ENCODE measurements around the gene SLC35A3. TPM values are rescaled to one million over a fixed set of nuclear protein-coding genes. Genes with fewer than 3 reads are reported as not detected.

The SLC35A3 gene
- total RNA-seq, 3 donors from 2014 or later (not counting 1 experiment from before 2014, with no cell fraction given), result 40.2 to 49.8 (median 43.1) TPM

DNA sequence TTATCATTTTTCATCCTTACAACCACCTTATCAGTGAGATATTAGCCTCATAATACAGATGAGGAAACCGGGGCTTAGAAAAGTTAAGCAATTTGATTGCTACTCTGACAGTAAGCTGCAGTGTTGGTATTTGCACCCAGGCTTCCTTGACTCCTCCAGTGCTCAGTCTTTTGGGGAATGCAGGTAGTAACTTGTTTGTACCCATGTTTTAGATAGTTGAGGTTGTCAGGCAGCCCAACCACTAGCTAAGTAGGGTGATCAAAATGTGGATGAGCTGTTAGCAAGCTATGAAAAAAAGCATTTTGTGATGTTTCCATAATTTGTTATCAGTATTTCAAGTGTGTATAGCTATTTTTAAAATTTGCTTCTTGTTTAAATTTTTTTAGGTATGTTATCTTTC is 82.1 kb downstream of the SLC35A3 start:
- Mint-ChIP-seq H3K9me3 (no peaks in the 10 kb centered on the region), H3K4me3 (no peak overlapping the region), H3K27ac (peak overlapping the region in 1 of 2 donors; percentile 53), H3K36me3 (no peaks in the 10 kb centered on the region), H3K27me3 (ENCODE audit: low read depth in 2 of 2) (no peaks in the 10 kb centered on the region), H3K4me1 (peaks cover 38 to 52% of the 10 kb centered on the region in 2 donors)
- peaks cover 15% of the 10 kb centered on the region for H3K4me1 ChIP-seq (ENCODE audit: control insufficient read depth, insufficient read depth, low read length)
- WGBS (ENCODE audit: insufficient coverage), result 100% methylated on average over 1 of the region's 1 CpG
- intact Hi-C loops (cut with micrococcal nuclease), result no loop called here
- no peaks in the 10 kb centered on the region for H3K9me3 ChIP-seq (ENCODE audit: control insufficient read depth, insufficient read depth, low read length)
- no peaks in the 10 kb centered on the region for H3K27me3 ChIP-seq (ENCODE audit: control insufficient read depth, insufficient read depth, low read length)
- DNase-seq, result no peak
- peaks cover 11% of the 10 kb centered on the region for H3K36me3 ChIP-seq (ENCODE audit: control insufficient read depth, insufficient read depth, low read length)
- ATAC-seq, result no peak
- H3K27ac ChIP-seq (ENCODE audit: low read length), result no peak overlapping the region
- no peak overlapping the region for H3K4me3 ChIP-seq (ENCODE audit: low read length)
- TF ChIP-seq, protein P1, sequence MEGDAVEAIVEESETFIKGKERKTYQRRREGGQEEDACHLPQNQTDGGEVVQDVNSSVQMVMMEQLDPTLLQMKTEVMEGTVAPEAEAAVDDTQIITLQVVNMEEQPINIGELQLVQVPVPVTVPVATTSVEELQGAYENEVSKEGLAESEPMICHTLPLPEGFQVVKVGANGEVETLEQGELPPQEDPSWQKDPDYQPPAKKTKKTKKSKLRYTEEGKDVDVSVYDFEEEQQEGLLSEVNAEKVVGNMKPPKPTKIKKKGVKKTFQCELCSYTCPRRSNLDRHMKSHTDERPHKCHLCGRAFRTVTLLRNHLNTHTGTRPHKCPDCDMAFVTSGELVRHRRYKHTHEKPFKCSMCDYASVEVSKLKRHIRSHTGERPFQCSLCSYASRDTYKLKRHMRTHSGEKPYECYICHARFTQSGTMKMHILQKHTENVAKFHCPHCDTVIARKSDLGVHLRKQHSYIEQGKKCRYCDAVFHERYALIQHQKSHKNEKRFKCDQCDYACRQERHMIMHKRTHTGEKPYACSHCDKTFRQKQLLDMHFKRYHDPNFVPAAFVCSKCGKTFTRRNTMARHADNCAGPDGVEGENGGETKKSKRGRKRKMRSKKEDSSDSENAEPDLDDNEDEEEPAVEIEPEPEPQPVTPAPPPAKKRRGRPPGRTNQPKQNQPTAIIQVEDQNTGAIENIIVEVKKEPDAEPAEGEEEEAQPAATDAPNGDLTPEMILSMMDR (IDR thresholded peaks at IDR 0.05), result no peak

DNA sequence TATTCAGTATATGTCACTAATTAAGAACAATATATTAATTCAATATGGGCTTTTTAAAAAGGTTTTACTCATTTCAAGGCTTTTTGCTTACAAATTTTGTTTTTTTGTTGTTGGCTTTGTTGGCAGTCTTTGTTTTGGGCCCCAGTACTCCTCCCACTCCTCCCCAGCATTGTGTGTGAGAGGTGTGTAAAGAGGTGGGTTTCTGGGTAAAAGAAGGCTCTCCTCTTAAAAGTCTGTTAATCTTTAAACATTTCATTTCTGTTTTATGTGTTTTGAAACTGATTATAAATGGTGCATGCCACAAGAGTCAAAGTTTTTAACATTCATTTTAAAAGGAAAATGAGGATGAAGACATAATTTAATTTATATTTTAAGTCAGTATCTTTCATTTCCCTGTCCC is 83.3 kb downstream of the SLC35A3 start:
- no peaks in the 10 kb centered on the region for H3K27me3 ChIP-seq (ENCODE audit: control insufficient read depth, insufficient read depth, low read length)
- ATAC-seq (no peak), DNase-seq (no peak)
- no peak overlapping the region for H3K4me3 Mint-ChIP-seq
- no peaks in the 10 kb centered on the region for H3K9me3 ChIP-seq (ENCODE audit: control insufficient read depth, insufficient read depth, low read length)
- intact Hi-C loops (cut with micrococcal nuclease), result no loop called here
- peaks cover 34 to 57% of the 10 kb centered on the region in 2 donors for H3K4me1 Mint-ChIP-seq
- no peak overlapping the region for H3K27ac ChIP-seq (ENCODE audit: low read length)
- peak overlapping the region in 1 of 2 donors; percentile 56 for H3K27ac Mint-ChIP-seq
- no peaks in the 10 kb centered on the region for H3K27me3 Mint-ChIP-seq (ENCODE audit: low read depth in 2 of 2)
- H3K4me1 ChIP-seq (ENCODE audit: control insufficient read depth, insufficient read depth, low read length), result peaks cover 7% of the 10 kb centered on the region
- no peaks in the 10 kb centered on the region for H3K9me3 Mint-ChIP-seq
- H3K4me3 ChIP-seq (ENCODE audit: low read length), result no peak overlapping the region
- TF ChIP-seq, protein P1 (IDR thresholded peaks at IDR 0.05), result no peak
- H3K36me3 Mint-ChIP-seq, result no peaks in the 10 kb centered on the region
- H3K36me3 ChIP-seq (ENCODE audit: control insufficient read depth, insufficient read depth, low read length), result peaks cover 15% of the 10 kb centered on the region

DNA sequence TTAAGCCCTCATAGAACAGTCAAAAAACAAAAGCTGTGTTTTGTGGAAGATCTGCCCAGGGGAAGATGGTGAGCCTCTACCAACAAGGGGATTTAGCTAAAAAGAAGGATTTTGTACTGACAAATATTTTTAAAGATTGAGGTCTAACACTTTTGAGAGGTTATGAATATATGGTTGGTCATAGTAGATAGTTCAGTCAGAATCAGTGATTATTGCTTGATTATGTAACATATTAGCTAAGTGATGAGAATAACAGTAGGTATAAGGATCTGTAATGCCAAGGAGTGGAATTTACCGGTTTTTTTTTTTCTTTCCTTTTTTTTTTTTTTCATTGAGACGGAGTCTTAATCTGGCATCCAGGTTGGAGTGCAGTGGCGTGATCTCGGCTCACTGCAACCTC is 83.9 kb downstream of the SLC35A3 start:
- peaks cover 28 to 51% of the 10 kb centered on the region in 2 donors for H3K4me1 Mint-ChIP-seq
- Histone ChIP-seq H3K36me3 (ENCODE audit: control insufficient read depth, insufficient read depth, low read length) (peaks cover 18% of the 10 kb centered on the region), H3K4me3 (ENCODE audit: low read length) (no peak overlapping the region), H3K27me3 (ENCODE audit: control insufficient read depth, insufficient read depth, low read length) (no peaks in the 10 kb centered on the region), H3K27ac (ENCODE audit: low read length) (no peak overlapping the region), H3K4me1 (ENCODE audit: control insufficient read depth, insufficient read depth, low read length) (peaks cover 1% of the 10 kb centered on the region), H3K9me3 (ENCODE audit: control insufficient read depth, insufficient read depth, low read length) (no peaks in the 10 kb centered on the region)
- no peak for ATAC-seq
- DNase-seq, result no peak
- no peaks in the 10 kb centered on the region for H3K36me3 Mint-ChIP-seq
- TF ChIP-seq, protein P1 (IDR thresholded peaks at IDR 0.05), result no peak
- peak overlapping the region; percentile 20 to 56 for H3K27ac Mint-ChIP-seq
- no peaks in the 10 kb centered on the region for H3K9me3 Mint-ChIP-seq
- H3K27me3 Mint-ChIP-seq (ENCODE audit: low read depth in 2 of 2), result no peaks in the 10 kb centered on the region
- WGBS (ENCODE audit: insufficient coverage), result 98% methylated on average over 4 of the region's 4 CpGs
- intact Hi-C loops (cut with micrococcal nuclease), result no loop called here
- no peak overlapping the region for H3K4me3 Mint-ChIP-seq

DNA sequence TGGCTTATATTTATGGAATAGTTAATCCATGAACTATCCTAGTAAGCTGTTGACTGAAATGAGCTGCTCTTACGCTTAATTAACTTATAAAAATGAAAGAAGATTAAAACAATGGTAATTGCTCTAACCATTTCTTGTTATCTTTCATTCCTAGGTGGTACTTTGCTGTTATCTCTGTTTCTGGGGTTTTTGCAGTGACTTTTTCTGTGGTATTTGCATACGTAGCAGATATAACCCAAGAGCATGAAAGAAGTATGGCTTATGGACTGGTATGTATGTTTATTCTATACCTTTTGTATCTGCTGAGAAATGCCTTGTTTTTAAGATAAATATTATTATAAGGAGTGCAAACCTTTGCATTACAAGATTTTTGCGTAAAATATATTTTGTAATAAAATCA is 91.9 kb downstream of the SLC35A3 start:
- Mint-ChIP-seq H3K4me3 (no peak overlapping the region), H3K4me1 (peaks cover 22 to 33% of the 10 kb centered on the region in 2 donors), H3K27ac (no peak overlapping the region), H3K9me3 (no peaks in the 10 kb centered on the region), H3K27me3 (ENCODE audit: low read depth in 2 of 2) (no peaks in the 10 kb centered on the region), H3K36me3 (no peaks in the 10 kb centered on the region)
- no peak for DNase-seq
- no peak for ATAC-seq
- 93% methylated on average over 1 of the region's 3 CpGs for WGBS (ENCODE audit: insufficient coverage)
- H3K4me3 ChIP-seq (ENCODE audit: low read length), result no peak overlapping the region
- no peaks in the 10 kb centered on the region for H3K27me3 ChIP-seq (ENCODE audit: control insufficient read depth, insufficient read depth, low read length)
- peaks cover 50% of the 10 kb centered on the region for H3K36me3 ChIP-seq (ENCODE audit: control insufficient read depth, insufficient read depth, low read length)
- TF ChIP-seq, protein P1 (IDR thresholded peaks at IDR 0.05), result no peak
- peaks cover 11% of the 10 kb centered on the region for H3K4me1 ChIP-seq (ENCODE audit: control insufficient read depth, insufficient read depth, low read length)
- intact Hi-C loops (cut with micrococcal nuclease), result no loop called here
- H3K9me3 ChIP-seq (ENCODE audit: control insufficient read depth, insufficient read depth, low read length), result no peaks in the 10 kb centered on the region
- H3K27ac ChIP-seq (ENCODE audit: low read length), result no peak overlapping the region

Data from natural killer cell (primary cell).